H1 (cell line): ENCODE measurements around the gene IQGAP3. TPM values are rescaled to one million over a fixed set of nuclear protein-coding genes. Genes with fewer than 3 reads are reported as not detected.

Experiments used
- GABPA ChIP-seq: IDR thresholded peaks from 2 replicates; pipeline ENCODE4 v1.6.1; 2011; ENCODE audit warnings: mild to moderate bottlenecking, low read length, moderate library complexity, borderline replicate concordance; ENCODE audit not compliant: insufficient read depth
- KDM1A ChIP-seq: fragments of 200-600, 300-600 bp; sonication (generic); IDR thresholded peaks from 2 replicates; pipeline ENCODE4 v1.7.1; 2016; ENCODE audit warnings: mild to moderate bottlenecking, low read length, borderline replicate concordance
- SP2 ChIP-seq: IDR thresholded peaks from 2 replicates; pipeline ENCODE4 v1.6.1; 2012; ENCODE audit warnings: mild to moderate bottlenecking, low read length, inconsistent platforms
- polyA plus RNA-seq, 7 experiments: library from polyadenylated mRNA; depleted of rRNA in 3 of 7; stranded (reverse) in 5 of 7; unstranded in 2 of 7; fragments of >200 nt in 5 of 7; fragments of 200-250 nt in 2 of 7; gene quantifications; 1 replicate in 5 of 7; 2 replicates in 1 of 7; 4 replicates in 1 of 7; pipeline versions ENCODE4 v1.2.1 to v1.2.3, GENCODE V29; 2011 to 2013; ENCODE audit warnings: missing spikeins in 2 of 7, mixed read lengths in 2 of 7
- total RNA-seq: library from RNA; stranded (reverse); fragmentation: NEBNext Ultra II Directional; extraction: Animal tissue kit (Norgen Biotek cat#: 25700); gene quantifications from 2 replicates; pipeline ENCODE4 v1.2.1, GENCODE V29; 2021

IQGAP3 gene
- total and polyA plus RNA-seq, 2 of the 8 experiments (the other 6 are each of a cell fraction or from before 2014, with no cell fraction given) = 14.6 to 22.3 TPM

- no peak for TF ChIP-seq KDM1A
- TF ChIP-seq SP2 = no peak
- TF ChIP-seq GABPA = no peak
Measured at GRCh38 chr1:156543066-156543465, 29.3 kb downstream of the IQGAP3 start (continued).
